Activated T-cell treated with anti-CD3 and anti-CD28 coated beads, Interleukin-2, amount 50 U/mL, for 48 hours (primary cell): ENCODE data around the gene GAL.

ENCODE experiments used
- DNase-seq, 2 experiments: peaks; one replicate each; pipeline ENCODE4 v3.0.0-alpha.2; 2020

Gene GAL

DNA sequence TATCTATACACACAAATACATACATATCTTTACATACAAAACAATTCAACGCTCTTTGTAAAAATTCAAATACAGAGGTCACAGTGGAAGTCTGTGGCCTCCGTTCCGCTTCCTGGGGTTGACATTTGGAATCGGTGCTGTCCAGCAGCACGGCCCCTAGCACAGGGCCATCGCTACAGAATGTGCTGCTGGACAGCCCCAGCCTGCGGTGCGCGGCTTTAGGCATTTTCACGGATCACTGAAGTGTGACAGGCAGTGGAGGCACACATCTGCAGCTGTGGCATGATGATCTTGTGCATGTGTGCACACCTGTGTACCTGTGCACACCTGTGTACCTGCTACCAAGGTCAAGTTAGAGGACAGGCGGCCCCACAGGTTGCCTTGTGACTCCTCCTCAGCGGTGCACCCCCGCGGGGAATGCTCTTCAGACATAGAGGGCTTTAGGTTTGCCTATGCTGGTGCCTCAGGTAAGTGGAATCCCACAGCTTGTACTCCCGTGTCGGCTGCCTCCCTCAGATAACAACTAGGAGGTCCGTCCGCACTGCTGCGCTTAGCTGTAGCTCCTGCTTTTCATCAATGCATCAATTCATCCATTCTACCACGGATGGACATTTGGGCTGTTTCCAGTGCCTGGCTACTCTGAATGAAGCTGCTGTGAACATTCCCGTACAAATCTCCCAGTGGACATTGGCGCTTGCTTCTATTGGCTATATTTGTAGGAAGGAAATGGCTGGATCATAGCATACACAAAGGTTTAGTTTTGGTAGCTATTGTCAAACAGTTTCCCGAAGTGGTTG, 29.9 kb downstream of the GAL start:
- no peak for DNase-seq

DNA sequence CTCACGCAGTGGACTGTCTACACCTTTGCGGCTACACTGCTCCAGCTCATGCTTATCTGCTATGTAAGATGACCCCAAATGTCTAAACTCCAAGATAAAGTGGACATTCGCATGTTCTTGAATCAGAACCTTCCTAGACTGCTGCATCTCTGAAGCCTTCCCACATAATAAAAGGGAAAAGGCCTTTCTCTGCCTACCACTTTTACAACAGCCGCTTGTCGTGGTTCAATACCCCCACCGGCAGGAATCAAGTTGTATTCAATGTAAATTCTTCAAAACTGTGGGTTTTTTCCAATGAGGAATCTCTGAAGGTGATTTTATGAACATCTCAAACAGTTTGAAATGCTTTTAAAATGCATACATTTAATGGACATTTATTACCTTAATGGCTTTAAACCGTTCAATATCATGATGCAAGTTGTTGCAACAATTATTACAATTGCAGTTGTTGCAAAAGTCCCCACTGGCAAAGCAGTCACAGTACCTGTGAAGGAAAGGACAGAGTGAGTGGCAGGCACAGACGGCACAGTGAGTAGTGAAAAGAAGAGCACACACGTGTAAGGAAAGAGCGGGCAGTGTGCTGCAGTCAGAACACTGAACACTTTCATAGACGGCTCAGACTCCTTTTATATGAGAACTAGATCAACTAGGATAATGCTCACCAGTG, 31.2 kb downstream of the GAL start:
- no peak for DNase-seq

DNA sequence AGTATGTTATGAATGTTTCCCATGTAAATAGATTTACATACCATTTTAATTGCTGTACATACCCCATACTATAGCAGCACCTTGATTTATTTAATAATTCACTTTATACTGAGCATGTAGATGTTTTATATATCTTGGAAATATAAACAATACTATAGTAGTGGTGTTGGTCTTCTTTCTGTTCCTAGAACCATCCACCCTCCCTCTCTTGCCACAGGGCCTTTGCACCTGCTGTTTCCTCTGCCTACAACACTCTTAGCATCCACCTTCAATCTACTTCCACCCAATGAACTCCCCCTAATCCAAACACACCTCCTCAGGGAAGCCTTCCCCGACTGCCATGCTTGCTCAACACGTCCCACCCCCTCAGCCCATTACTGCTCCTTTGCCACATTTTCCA, 36.7 kb downstream of the GAL start:
- DNase-seq = no peak

DNA sequence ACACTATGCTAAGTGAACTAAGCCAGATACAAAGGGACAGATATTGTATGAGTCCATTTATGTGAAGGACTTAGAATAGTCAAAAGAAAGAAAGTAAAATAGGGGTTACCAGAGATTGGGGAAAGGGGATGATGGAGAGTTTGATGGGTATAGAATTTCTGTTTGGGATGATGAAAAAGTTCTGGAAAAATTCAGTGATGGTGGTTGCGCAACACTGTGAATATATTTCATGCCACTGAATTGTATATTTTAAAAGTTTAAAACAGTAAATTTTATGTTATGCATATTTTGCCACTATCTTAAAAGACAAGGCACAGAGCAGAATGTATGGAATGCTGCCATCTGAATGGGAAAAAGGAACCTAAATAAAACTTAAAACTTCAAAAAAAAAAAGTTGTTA, 37.8 kb downstream of the GAL start:
- no peak for DNase-seq

DNA sequence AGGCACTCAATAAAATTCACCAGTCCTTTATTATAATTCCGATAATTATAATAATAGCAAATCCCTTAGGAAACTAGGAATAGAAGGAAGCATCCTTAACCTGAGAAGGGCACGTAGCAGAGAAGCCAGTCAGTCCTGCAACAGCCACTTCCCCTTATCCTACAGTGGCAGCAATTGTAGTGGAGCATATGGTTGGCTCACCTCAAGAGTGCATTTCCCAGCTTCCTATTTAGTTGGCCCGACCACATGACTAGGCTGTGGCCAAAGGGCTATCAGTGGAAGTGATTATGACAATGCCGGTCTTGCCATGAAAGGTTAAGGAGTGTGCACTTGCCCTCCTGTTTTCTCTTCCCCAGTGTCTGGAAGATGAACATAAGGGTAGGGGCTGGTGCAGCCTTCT, 39.9 kb downstream of the GAL start:
- DNase-seq = no peak

- no peak for DNase-seq
Measured at GRCh38 chr11:68727783-68728182, 43.4 kb downstream of the GAL start.

GRCh38 chr11:68734111-68734510, 49.8 kb downstream of the GAL start:
- no peak for DNase-seq

GRCh38 chr11:68735125-68735524, 50.8 kb downstream of the GAL start:
- no peak for DNase-seq

DNA sequence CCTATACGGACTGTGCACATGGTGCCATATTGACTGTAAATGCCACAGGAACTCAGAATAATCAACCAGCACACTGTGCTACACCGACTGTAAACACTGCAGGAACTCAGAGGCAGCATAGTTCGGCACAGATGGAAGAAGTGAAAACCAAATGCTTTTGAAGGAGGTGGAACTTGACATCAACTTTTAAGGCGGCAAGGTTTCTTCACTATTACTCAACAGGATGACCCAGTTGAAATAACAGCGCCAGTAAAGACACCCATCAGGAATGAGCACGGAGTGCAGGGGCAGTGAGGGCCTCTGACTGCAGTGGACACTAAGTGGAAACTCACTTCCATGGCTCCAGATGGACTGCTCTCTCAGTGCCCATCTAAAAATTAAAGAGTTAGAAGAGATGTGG, 51.3 kb downstream of the GAL start:
- no peak for DNase-seq
